Activated CD4-positive, alpha-beta T cell treated with anti-CD3 and anti-CD28 coated beads, Interleukin-2, amount 10 ng/mL, durations not matched to agents 7 days and 5 days (primary cell): Measurements from ENCODE around the gene MOCOS. TPM values are rescaled to one million over a fixed set of nuclear protein-coding genes. Genes with fewer than 3 reads are reported as not detected.

Experiments used
- CTCF ChIA-PET: fragments of 350-600 bp; sonication (Branson Sonifier 250); formaldehyde crosslinking; loops from one replicate; lab custom pipeline; 2021; ENCODE audit warnings: antibody characterized with exemption; lab: Charles Lee
- POLR2A ChIA-PET: fragments of 350-600 bp; sonication (Branson Sonifier 250); formaldehyde crosslinking; loops from one replicate; lab custom pipeline; 2021; ENCODE audit warnings: antibody characterized with exemption; lab: Charles Lee
- DNase-seq: peaks from one replicate; pipeline ENCODE4 v3.0.0-alpha.2; 2020
- H3K27ac Mint-ChIP-seq: one replicate; pipeline ENCODE4 v1.8.0; 2021; ENCODE audit warnings: mild to moderate bottlenecking, moderate library complexity, mixed read lengths
- H3K27me3 Mint-ChIP-seq: one replicate; pipeline ENCODE4 v1.8.0; 2021; ENCODE audit warnings: mixed read lengths
- H3K36me3 Mint-ChIP-seq: one replicate; pipeline ENCODE4 v1.8.0; 2021; ENCODE audit warnings: low read depth, mixed read lengths
- H3K4me1 Mint-ChIP-seq: one replicate; pipeline ENCODE4 v1.8.0; 2021; ENCODE audit warnings: mixed read lengths
- H3K4me3 Mint-ChIP-seq: one replicate; pipeline ENCODE4 v1.8.0; 2021; ENCODE audit warnings: mild to moderate bottlenecking, moderate library complexity, mixed read lengths
- H3K9me3 Mint-ChIP-seq: one replicate; pipeline ENCODE4 v1.8.0; 2021; ENCODE audit warnings: mixed read lengths
- total RNA-seq, 2 experiments: library from RNA; stranded (reverse); gene quantifications; one replicate each; pipeline ENCODE4 v1.2.3, GENCODE V29; 2021

Gene MOCOS
- total RNA-seq, 2 experiments from 2014 or later = 0.05 to 0.17 TPM

- no peak for DNase-seq
- ChIA-PET CTCF (interaction anchor here (1.0 kb wide), 1 partner anchor 20 kb away, joined by 3 read pairs; no protein-coding TSS in a partner anchor), POLR2A (no interaction called here)
- H3K36me3 Mint-ChIP-seq = no peaks in the 10 kb centered on the region
- peaks cover 36% of the 10 kb centered on the region for H3K27me3 Mint-ChIP-seq
- no peaks in the 10 kb centered on the region for H3K4me1 Mint-ChIP-seq
- H3K27ac Mint-ChIP-seq = no peak overlapping the region
- H3K4me3 Mint-ChIP-seq = no peak overlapping the region
- H3K9me3 Mint-ChIP-seq = no peaks in the 10 kb centered on the region
Measured at GRCh38 chr18:36304723-36305122, 117.4 kb downstream of the MOCOS start.

- DNase-seq = no peak
- CTCF ChIA-PET = no interaction called here
Measured at GRCh38 chr18:36305375-36305774, 118.1 kb downstream of the MOCOS start.

GRCh38 chr18:36307513-36307912, 120.2 kb downstream of the MOCOS start:
- no peak for DNase-seq
- Mint-ChIP-seq H3K4me1 (no peaks in the 10 kb centered on the region), H3K36me3 (no peaks in the 10 kb centered on the region), H3K27me3 (peaks cover 23% of the 10 kb centered on the region), H3K9me3 (no peaks in the 10 kb centered on the region), H3K27ac (no peak overlapping the region), H3K4me3 (no peak overlapping the region)
- ChIA-PET CTCF (no interaction called here), POLR2A (no interaction called here)

More at GRCh38 chr18:36305375-36305774, 118.1 kb downstream of the MOCOS start:
- POLR2A ChIA-PET = no interaction called here
- no peaks in the 10 kb centered on the region for H3K36me3 Mint-ChIP-seq
- no peaks in the 10 kb centered on the region for H3K9me3 Mint-ChIP-seq
- no peaks in the 10 kb centered on the region for H3K4me1 Mint-ChIP-seq
- no peak overlapping the region for H3K4me3 Mint-ChIP-seq
- H3K27me3 Mint-ChIP-seq = peaks cover 30% of the 10 kb centered on the region
- no peak overlapping the region for H3K27ac Mint-ChIP-seq

GRCh38 chr18:36308711-36309435, 121.6 kb downstream of the MOCOS start:
- peaks cover 12% of the 10 kb centered on the region for H3K27me3 Mint-ChIP-seq
- no peaks in the 10 kb centered on the region for H3K9me3 Mint-ChIP-seq
- H3K27ac Mint-ChIP-seq = no peak overlapping the region
- POLR2A ChIA-PET = no interaction called here
- no peaks in the 10 kb centered on the region for H3K4me1 Mint-ChIP-seq
- H3K36me3 Mint-ChIP-seq = no peaks in the 10 kb centered on the region
- H3K4me3 Mint-ChIP-seq = no peak overlapping the region
- DNase-seq = no peak
- CTCF ChIA-PET = no interaction called here

- H3K36me3 Mint-ChIP-seq = no peaks in the 10 kb centered on the region
- no peaks in the 10 kb centered on the region for H3K9me3 Mint-ChIP-seq
- H3K4me3 Mint-ChIP-seq = no peak overlapping the region
- H3K4me1 Mint-ChIP-seq = no peaks in the 10 kb centered on the region
- H3K27ac Mint-ChIP-seq = no peak overlapping the region
- ChIA-PET CTCF (no interaction called here), POLR2A (no interaction called here)
- DNase-seq = no peak
- H3K27me3 Mint-ChIP-seq = peaks cover 8% of the 10 kb centered on the region
Measured at GRCh38 chr18:36309436-36310391, 122.4 kb downstream of the MOCOS start.

DNA sequence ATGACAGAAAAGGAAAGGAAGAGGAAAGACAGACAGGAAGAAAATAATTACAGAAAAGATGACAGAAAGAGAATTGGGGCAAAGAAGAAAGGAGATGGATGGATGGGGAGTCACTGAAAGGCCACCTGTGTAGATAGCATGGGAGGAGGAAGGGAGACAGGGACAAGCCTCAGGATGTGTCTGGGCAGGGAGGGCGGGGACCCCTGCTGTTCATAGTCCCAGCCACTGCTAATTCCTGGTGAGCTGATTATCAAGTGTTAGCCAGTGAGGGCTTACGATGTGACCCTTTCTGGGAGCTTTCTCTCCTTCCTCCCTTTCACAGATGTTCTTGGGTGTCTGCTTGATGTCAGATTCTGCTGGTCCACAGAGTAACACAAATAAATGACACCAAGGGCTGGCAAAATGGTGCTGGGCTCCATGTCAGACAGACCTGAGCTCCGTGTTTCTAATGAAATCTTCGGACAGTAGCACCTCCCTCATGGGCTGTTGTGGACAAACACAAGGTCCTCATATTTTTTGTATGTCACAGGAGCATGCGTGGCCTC, 123.8 kb downstream of the MOCOS start:
- ChIA-PET POLR2A (no interaction called here), CTCF (no interaction called here)
- H3K36me3 Mint-ChIP-seq = no peaks in the 10 kb centered on the region

DNA sequence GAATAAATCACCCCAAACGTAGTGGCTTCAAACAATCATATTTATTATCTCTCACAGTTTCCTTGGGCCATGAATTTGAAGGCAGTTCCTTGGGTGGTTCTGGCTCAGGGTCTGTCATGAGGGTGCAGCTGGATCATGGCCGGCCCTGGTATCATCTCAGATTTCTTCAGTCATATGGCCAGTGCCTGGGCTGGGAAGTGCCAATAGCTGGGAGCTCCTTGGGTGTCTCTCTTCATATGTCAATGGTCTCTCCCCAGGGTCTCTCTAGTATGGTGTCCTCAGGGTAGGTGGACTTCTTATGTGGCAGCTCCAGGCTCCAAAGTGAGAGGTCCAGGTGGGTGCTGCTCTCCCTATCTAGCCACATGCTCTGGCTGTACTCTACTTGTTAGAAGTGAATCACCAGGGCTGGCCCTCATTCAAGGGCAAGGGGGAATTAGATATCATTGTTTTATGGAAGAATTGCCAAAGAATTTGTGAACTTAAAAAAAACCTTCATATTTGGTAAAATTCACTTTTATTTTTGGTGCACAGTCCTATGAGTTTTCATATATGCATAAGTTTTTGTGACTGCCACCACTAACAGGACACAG, 125.6 kb downstream of the MOCOS start:
- Mint-ChIP-seq H3K27ac (no peak overlapping the region), H3K27me3 (peaks cover 6% of the 10 kb centered on the region), H3K9me3 (no peaks in the 10 kb centered on the region), H3K36me3 (no peaks in the 10 kb centered on the region), H3K4me1 (no peaks in the 10 kb centered on the region), H3K4me3 (no peak overlapping the region)
- DNase-seq = no peak
- ChIA-PET CTCF (no interaction called here), POLR2A (no interaction called here)

More for the DNA sequence above, 123.8 kb downstream of the MOCOS start:
- H3K27me3 Mint-ChIP-seq = peaks cover 6% of the 10 kb centered on the region
- H3K4me1 Mint-ChIP-seq = no peaks in the 10 kb centered on the region
- no peaks in the 10 kb centered on the region for H3K9me3 Mint-ChIP-seq
- no peak overlapping the region for H3K27ac Mint-ChIP-seq
- no peak overlapping the region for H3K4me3 Mint-ChIP-seq
- no peak for DNase-seq

- no peak for DNase-seq
- H3K27me3 Mint-ChIP-seq = peaks cover 7% of the 10 kb centered on the region
- no peaks in the 10 kb centered on the region for H3K4me1 Mint-ChIP-seq
- H3K36me3 Mint-ChIP-seq = no peaks in the 10 kb centered on the region
- CTCF ChIA-PET = no interaction called here
- H3K4me3 Mint-ChIP-seq = no peak overlapping the region
- POLR2A ChIA-PET = no interaction called here
- H3K27ac Mint-ChIP-seq = no peak overlapping the region
- H3K9me3 Mint-ChIP-seq = peaks cover 8% of the 10 kb centered on the region
Measured at GRCh38 chr18:36314098-36314497, 126.8 kb downstream of the MOCOS start.

GRCh38 chr18:36314754-36315153, 127.5 kb downstream of the MOCOS start:
- CTCF ChIA-PET = no interaction called here
- POLR2A ChIA-PET = no interaction called here
- Mint-ChIP-seq H3K36me3 (no peaks in the 10 kb centered on the region), H3K27ac (no peak overlapping the region), H3K4me1 (no peaks in the 10 kb centered on the region), H3K4me3 (no peak overlapping the region), H3K9me3 (peaks cover 8% of the 10 kb centered on the region), H3K27me3 (peaks cover 11% of the 10 kb centered on the region)
- DNase-seq = no peak

- H3K4me3 Mint-ChIP-seq = no peak overlapping the region
- no peak for DNase-seq
- peaks cover 8% of the 10 kb centered on the region for H3K9me3 Mint-ChIP-seq
- CTCF ChIA-PET = no interaction called here
- POLR2A ChIA-PET = no interaction called here
- H3K27me3 Mint-ChIP-seq = peaks cover 14% of the 10 kb centered on the region
- no peaks in the 10 kb centered on the region for H3K36me3 Mint-ChIP-seq
- no peak overlapping the region for H3K27ac Mint-ChIP-seq
- H3K4me1 Mint-ChIP-seq = no peaks in the 10 kb centered on the region
Measured at GRCh38 chr18:36315736-36316135, 128.4 kb downstream of the MOCOS start.

DNA sequence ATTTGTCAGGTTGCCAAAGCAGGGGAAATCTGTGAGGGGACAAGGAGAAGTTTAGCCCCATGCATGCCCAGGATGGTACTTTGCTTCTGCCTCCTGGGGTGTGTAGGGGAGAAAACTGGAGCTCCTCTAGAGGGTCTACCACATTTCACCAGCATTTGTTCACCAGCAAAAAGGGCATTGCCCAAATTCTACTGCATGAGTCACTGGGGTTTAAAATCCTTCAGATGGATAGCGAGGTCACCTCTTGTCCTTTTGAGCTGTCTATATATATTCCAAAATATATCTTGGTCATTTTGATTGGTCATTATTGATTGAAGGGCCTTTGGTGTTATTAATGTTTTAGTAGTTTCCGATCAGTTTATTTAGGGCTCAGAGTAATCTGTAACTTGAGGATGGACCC, 128.9 kb downstream of the MOCOS start:
- Mint-ChIP-seq H3K27ac (no peak overlapping the region), H3K9me3 (peaks cover 8% of the 10 kb centered on the region)
- DNase-seq = no peak

More for the DNA sequence above, 128.9 kb downstream of the MOCOS start:
- H3K27me3 Mint-ChIP-seq = peaks cover 14% of the 10 kb centered on the region
- H3K4me3 Mint-ChIP-seq = no peak overlapping the region
- ChIA-PET CTCF (no interaction called here), POLR2A (no interaction called here)
- H3K36me3 Mint-ChIP-seq = no peaks in the 10 kb centered on the region
- H3K4me1 Mint-ChIP-seq = no peaks in the 10 kb centered on the region
